Keratinocyte (primary cell): ENCODE results near the gene SAMD4A. TPM values are rescaled to one million over a fixed set of nuclear protein-coding genes. Genes with fewer than 3 reads are reported as not detected.

ENCODE experiments used
- DNase-seq: peaks from one replicate; pipeline ENCODE4 v3.0.0-alpha.2; 2011; ENCODE audit warnings: low read depth, missing footprints, low spot score
- FAIRE-seq: peaks from 2 replicates; lab custom pipeline; 2011; peaks lifted over from hg19 to GRCh38; lab: Jason Lieb, UNC
- H2AFZ ChIP-seq: 2 replicates; pipeline ENCODE4 v1.6.0; 2012; ENCODE audit warnings: low read length, control low read depth, inconsistent platforms; ENCODE audit not compliant: control insufficient read depth
- H3K27ac ChIP-seq: 2 replicates; pipeline ENCODE4 v1.5.1; 2011; ENCODE audit warnings: low read length; ENCODE audit not compliant: control insufficient read depth, insufficient read depth
- H3K27me3 ChIP-seq: 3 replicates; pipeline ENCODE4 v1.6.0; 2011; ENCODE audit warnings: low read length; ENCODE audit not compliant: control insufficient read depth, insufficient read depth; ENCODE audit errors: extremely low read depth
- H3K36me3 ChIP-seq, 2 experiments: 2 replicates in 1 of 2; 3 replicates in 1 of 2; pipeline ENCODE4 v1.5.1; 2011; ENCODE audit warnings: low read length in 2 of 2, mild to moderate bottlenecking in 1 of 2; ENCODE audit not compliant: control insufficient read depth in 2 of 2, insufficient read depth in 2 of 2; ENCODE audit errors: extremely low read depth in 1 of 2
- H3K4me1 ChIP-seq: 3 replicates; pipeline ENCODE4 v1.5.1; 2011; ENCODE audit warnings: low read length; ENCODE audit not compliant: control insufficient read depth, insufficient read depth; ENCODE audit errors: extremely low read depth
- H3K4me2 ChIP-seq: 3 replicates; pipeline ENCODE4 v1.6.0; 2011; ENCODE audit warnings: low read depth, low read length; ENCODE audit not compliant: control insufficient read depth, insufficient read depth; ENCODE audit errors: extremely low read depth
- H3K4me3 ChIP-seq, 3 experiments: fragments of 200-600 bp in 1 of 3; sonication (generic) in 1 of 3; 2 replicates in 2 of 3; 3 replicates in 1 of 3; pipeline ENCODE4 v1.5.1; 2011 to 2016; ENCODE audit warnings: low read length in 3 of 3, mild to moderate bottlenecking in 3 of 3, control low read depth in 2 of 3, inconsistent platforms in 1 of 3, low read depth in 1 of 3, mixed read lengths in 1 of 3, mixed run types in 1 of 3, moderate library complexity in 1 of 3; ENCODE audit not compliant: control insufficient read depth in 2 of 3, insufficient read depth in 2 of 3; ENCODE audit errors: extremely low read depth in 1 of 3
- H3K79me2 ChIP-seq: 2 replicates; pipeline ENCODE4 v1.6.0; 2012; ENCODE audit warnings: low read length; ENCODE audit not compliant: control insufficient read depth, insufficient read depth
- H3K9ac ChIP-seq: 3 replicates; pipeline ENCODE4 v1.6.0; 2011; ENCODE audit warnings: low read length; ENCODE audit not compliant: control insufficient read depth, insufficient read depth; ENCODE audit errors: extremely low read depth
- H3K9me1 ChIP-seq: 3 replicates; pipeline ENCODE4 v1.6.0; 2011; ENCODE audit warnings: low read length; ENCODE audit not compliant: control insufficient read depth, insufficient read depth; ENCODE audit errors: extremely low read depth
- H3K9me3 ChIP-seq: 2 replicates; pipeline ENCODE4 v1.5.1; 2012; ENCODE audit warnings: low read depth, low read length; ENCODE audit not compliant: control insufficient read depth
- H4K20me1 ChIP-seq: 3 replicates; pipeline ENCODE4 v1.6.0; 2011; ENCODE audit warnings: low read length; ENCODE audit not compliant: control insufficient read depth, insufficient read depth; ENCODE audit errors: extremely low read depth
- CTCF ChIP-seq, 3 experiments: IDR thresholded peaks in 1 of 3; conservative IDR thresholded peaks in 1 of 3; optimal IDR thresholded peaks in 1 of 3; 2 replicates in 2 of 3; 3 replicates in 1 of 3; pipeline versions ENCODE3 to v1.5.1; 2011; ENCODE audit warnings: low read length in 3 of 3, mild to moderate bottlenecking in 3 of 3, moderate library complexity in 2 of 3, control low read depth in 1 of 3, inconsistent platforms in 1 of 3; ENCODE audit not compliant: insufficient read depth in 2 of 3; ENCODE audit errors: extremely low read depth in 1 of 3
- EZH2 ChIP-seq: IDR thresholded peaks from one replicate; pipeline ENCODE4 v1.6.1; 2012; ENCODE audit warnings: inconsistent platforms, mild to moderate bottlenecking, low read length, moderate library complexity
- dilution Hi-C: fragments of 300-500 bp; cut with MboI; formaldehyde crosslinking; loops from one replicate; pipeline ENCODE4 v1.7.0; 2020; ENCODE audit warnings: low sequenced_read_pairs; ENCODE audit not compliant: extremely low pct_ligation_motif_present
- polyA plus RNA-seq, 5 experiments: library from polyadenylated mRNA; depleted of rRNA in 3 of 5; stranded (reverse) in 3 of 5; stranded (forward) in 1 of 5; unstranded in 1 of 5; fragments of >200 nt; gene quantifications; 1 replicate in 1 of 5; 2 replicates in 3 of 5; 3 replicates in 1 of 5; pipeline versions ENCODE4 v1.2.1 to v1.2.3, GENCODE V29; 2011 to 2012; ENCODE audit warnings: missing spikeins in 2 of 5, low read depth in 1 of 5, low replicate concordance in 1 of 5

The SAMD4A gene
- polyA plus RNA-seq, 1 donor (not counting 4 experiments of a cell fraction or from before 2014, with no cell fraction given), result 16.2 TPM

- Histone ChIP-seq H3K4me2 (no peak overlapping the region), H4K20me1 (no peaks in the 10 kb centered on the region), H3K9me1 (no peaks in the 10 kb centered on the region), H3K79me2 (no peaks in the 10 kb centered on the region), H3K4me3 (no peak overlapping the region), H3K9ac (no peak overlapping the region), H3K9me3 (no peaks in the 10 kb centered on the region), H3K36me3 (no peaks in the 10 kb centered on the region), H2AFZ (no peak overlapping the region), H3K27ac (no peak overlapping the region), H3K27me3 (peaks cover 7% of the 10 kb centered on the region), H3K4me1 (peaks cover 21% of the 10 kb centered on the region)
- FAIRE-seq (no peak), DNase-seq (no peak)
- dilution Hi-C loops, result no loop called here
- no peak for TF ChIP-seq CTCF (optimal IDR thresholded peaks at IDR 0.05 in 1 of 3, IDR thresholded peaks at IDR 0.05 in 1 of 3, conservative IDR thresholded peaks at IDR 0.05 in 1 of 3; ENCODE audit: extremely low read depth in 1 of 3, insufficient read depth in 2 of 3, low read length in 3 of 3)
- no peak for TF ChIP-seq EZH2
Measured at GRCh38 chr14:54807428-54807827, 240.5 kb downstream of the SAMD4A start.

DNA sequence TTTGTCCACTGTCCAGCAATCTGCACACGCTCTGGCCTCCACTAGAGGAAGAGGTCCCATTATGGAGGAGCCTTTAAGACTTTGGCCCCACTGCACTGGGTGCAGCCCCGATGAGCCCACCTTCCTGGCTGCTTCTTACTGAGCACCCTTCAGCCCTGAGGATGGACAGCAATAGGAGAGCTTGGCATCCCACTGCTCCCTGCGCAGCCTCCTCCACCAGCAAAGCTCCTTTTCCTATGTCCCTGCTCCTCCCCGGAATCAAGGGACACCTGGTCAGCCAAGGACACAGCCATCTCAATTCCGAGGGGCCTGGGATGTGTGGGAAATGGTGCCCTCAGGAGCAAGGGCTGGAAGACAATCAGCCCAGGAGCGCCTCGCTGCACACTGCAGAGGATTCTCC, 241.0 kb downstream of the SAMD4A start:
- H2AFZ ChIP-seq, result no peak overlapping the region
- no peak for FAIRE-seq
- no peaks in the 10 kb centered on the region for H3K79me2 ChIP-seq

More for the DNA sequence above, 241.0 kb downstream of the SAMD4A start:
- no peaks in the 10 kb centered on the region for H4K20me1 ChIP-seq
- H3K4me3 ChIP-seq, result no peak overlapping the region
- no peak for DNase-seq
- TF ChIP-seq CTCF (optimal IDR thresholded peaks at IDR 0.05 in 1 of 3, IDR thresholded peaks at IDR 0.05 in 1 of 3, conservative IDR thresholded peaks at IDR 0.05 in 1 of 3; ENCODE audit: extremely low read depth in 1 of 3, insufficient read depth in 2 of 3, low read length in 3 of 3) (no peak), EZH2 (no peak)
- no peaks in the 10 kb centered on the region for H3K9me1 ChIP-seq
- no peak overlapping the region for H3K9ac ChIP-seq
- dilution Hi-C loops, result no loop called here
- no peak overlapping the region for H3K4me2 ChIP-seq
- no peaks in the 10 kb centered on the region for H3K36me3 ChIP-seq
- H3K27ac ChIP-seq, result no peak overlapping the region
- peaks cover 21% of the 10 kb centered on the region for H3K4me1 ChIP-seq
- no peaks in the 10 kb centered on the region for H3K9me3 ChIP-seq
- peaks cover 11% of the 10 kb centered on the region for H3K27me3 ChIP-seq
